Transverse colon (tissue), 4 donors: ENCODE data around the gene TRIM65. TPM values are rescaled to one million over a fixed set of nuclear protein-coding genes. Genes with fewer than 3 reads are reported as not detected.
A peak's percentile ranks its signal among the peaks of the same experiment; 100 is the strongest.

Source experiments
- DNase-seq: peaks from one replicate; pipeline ENCODE4 v3.0.0-alpha.2; 2019
- H3K27ac ChIP-seq, 4 donors: fragments of 200-600 bp; sonication (generic); 2 replicates each; pipeline ENCODE4 v1.5.1; 2016 to 2018; ENCODE audit warnings: inconsistent platforms in 4 of 4
- H3K27me3 ChIP-seq: fragments of 200-600 bp; sonication (generic); 2 replicates; pipeline ENCODE4 v1.5.1; 2017; ENCODE audit warnings: inconsistent platforms
- H3K36me3 ChIP-seq, 4 donors: fragments of 200-600 bp; sonication (generic); 2 replicates each; pipeline ENCODE4 v1.5.1; 2017 to 2019; ENCODE audit warnings: inconsistent platforms in 4 of 4
- H3K4me1 ChIP-seq, 4 donors: fragments of 200-600 bp; sonication (generic); 2 replicates each; pipeline ENCODE4 v1.5.1; 2017 to 2020; ENCODE audit warnings: inconsistent platforms in 4 of 4
- H3K4me3 ChIP-seq, 4 donors: fragments of 200-600 bp; sonication (generic); 1 replicate in 1 of 4; 2 replicates in 3 of 4; pipeline versions ENCODE4 v1.5.1 to v1.6.1; 2017 to 2019; ENCODE audit warnings: inconsistent platforms in 4 of 4
- H3K9me3 ChIP-seq, 2 donors: fragments of 200-600 bp; sonication (generic); 2 replicates each; pipeline ENCODE4 v1.5.1; 2017 to 2019; ENCODE audit warnings: inconsistent platforms in 2 of 2
- EP300 ChIP-seq: sonication (generic); formaldehyde crosslinking; IDR thresholded peaks from one replicate; pipeline ENCODE4 v1.6.1; 2017; ENCODE audit warnings: antibody characterized with exemption, low read depth
- POLR2A ChIP-seq: fragments of 450-650 bp; IDR thresholded peaks from one replicate; pipeline ENCODE4 v1.6.1; 2016; ENCODE audit warnings: antibody characterized with exemption, mild to moderate bottlenecking, moderate library complexity
- POLR2AphosphoS5 ChIP-seq, 3 donors: sonication (generic); formaldehyde crosslinking; IDR thresholded peaks; one replicate each; pipeline ENCODE4 v1.6.1; 2016; ENCODE audit warnings: antibody characterized with exemption in 3 of 3
- WGBS, 2 donors: methylation state at CpG; one replicate each; pipeline ENCODE4 v1.1.5; 2018; ENCODE audit warnings: low coverage in 1 of 2; 5-methylcytosine and 5-hydroxymethylcytosine counted together
- in situ Hi-C, 4 donors: fragments of 200-750 bp; cut with MboI; loops; one replicate each; pipeline versions ENCODE4 v1.15.0 to v1.15.1; 2017; ENCODE audit warnings: low sequenced_read_pairs in 3 of 4, low pct_ligation_motif_present in 1 of 4, low pct_unique_long_range_greater_than_20kb in 1 of 4
- intact Hi-C: fragments of 100-400 bp; cut with DNase I; formaldehyde crosslinking; loops from one replicate; pipeline ENCODE4 v1.15.1; 2023; ENCODE audit warnings: low total_unique reads
- total RNA-seq, 4 donors: library from RNA; depleted of rRNA; stranded (reverse); fragments of >200 nt; gene quantifications; one replicate each; pipeline ENCODE4 v1.1.0, GENCODE V29; 2016
- TF ChIP-seq, protein P1 (sequence below), 5 experiments: fragments of 200-600 bp in 3 of 5; fragments of 450-650 bp in 2 of 5; sonication (generic) in 3 of 5; IDR thresholded peaks; 1 replicate in 2 of 5; 2 replicates in 3 of 5; pipeline ENCODE4 v1.5.1; 2016 to 2017; ENCODE audit warnings: antibody characterized with exemption in 5 of 5, inconsistent platforms in 3 of 5, mild to moderate bottlenecking in 2 of 5, moderate library complexity in 1 of 5

Gene TRIM65
- total RNA-seq, 4 donors from 2014 or later = 16.8 to 21.7 (median 20.5) TPM

DNA sequence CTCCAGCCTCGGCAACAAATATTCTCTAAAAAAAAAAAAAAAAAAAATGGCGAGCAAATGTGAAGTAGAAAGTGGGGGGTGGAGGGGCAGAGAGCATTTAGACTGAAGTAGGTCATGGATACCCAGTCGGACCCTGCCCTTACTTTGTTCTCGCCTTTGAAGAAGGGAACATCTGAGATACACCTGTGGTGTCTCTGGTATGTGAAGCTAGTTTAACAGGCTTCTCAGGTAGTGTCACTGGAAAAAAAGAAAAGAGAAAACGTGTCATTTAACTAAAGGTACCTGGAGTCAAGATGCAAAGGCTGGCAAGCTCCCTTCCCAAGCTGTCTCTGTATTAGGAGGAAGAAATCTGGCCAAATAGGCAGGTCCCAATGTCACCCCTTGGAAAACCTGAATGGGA, 36.1 kb upstream of the TRIM65 start:
- Histone ChIP-seq H3K27me3 (no peaks in the 10 kb centered on the region), H3K9me3 (no peaks in the 10 kb centered on the region), H3K4me3 (no peak overlapping the region), H3K27ac (no peak overlapping the region), H3K36me3 (no peaks in the 10 kb centered on the region), H3K4me1 (no peaks in the 10 kb centered on the region)
- TF ChIP-seq POLR2A = no peak
- no peak for TF ChIP-seq EP300
- TF ChIP-seq, protein P1, sequence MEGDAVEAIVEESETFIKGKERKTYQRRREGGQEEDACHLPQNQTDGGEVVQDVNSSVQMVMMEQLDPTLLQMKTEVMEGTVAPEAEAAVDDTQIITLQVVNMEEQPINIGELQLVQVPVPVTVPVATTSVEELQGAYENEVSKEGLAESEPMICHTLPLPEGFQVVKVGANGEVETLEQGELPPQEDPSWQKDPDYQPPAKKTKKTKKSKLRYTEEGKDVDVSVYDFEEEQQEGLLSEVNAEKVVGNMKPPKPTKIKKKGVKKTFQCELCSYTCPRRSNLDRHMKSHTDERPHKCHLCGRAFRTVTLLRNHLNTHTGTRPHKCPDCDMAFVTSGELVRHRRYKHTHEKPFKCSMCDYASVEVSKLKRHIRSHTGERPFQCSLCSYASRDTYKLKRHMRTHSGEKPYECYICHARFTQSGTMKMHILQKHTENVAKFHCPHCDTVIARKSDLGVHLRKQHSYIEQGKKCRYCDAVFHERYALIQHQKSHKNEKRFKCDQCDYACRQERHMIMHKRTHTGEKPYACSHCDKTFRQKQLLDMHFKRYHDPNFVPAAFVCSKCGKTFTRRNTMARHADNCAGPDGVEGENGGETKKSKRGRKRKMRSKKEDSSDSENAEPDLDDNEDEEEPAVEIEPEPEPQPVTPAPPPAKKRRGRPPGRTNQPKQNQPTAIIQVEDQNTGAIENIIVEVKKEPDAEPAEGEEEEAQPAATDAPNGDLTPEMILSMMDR (IDR thresholded peaks at IDR 0.05) = no peak
- TF ChIP-seq POLR2AphosphoS5 (IDR thresholded peaks at IDR 0.05) = no peak
- no peak for DNase-seq
- in situ Hi-C loops (no loop called here), intact Hi-C loops (no loop called here)
- WGBS, 2 donors = 83 to 89% methylated on average over 4 to 5 of the region's 5 CpGs

DNA sequence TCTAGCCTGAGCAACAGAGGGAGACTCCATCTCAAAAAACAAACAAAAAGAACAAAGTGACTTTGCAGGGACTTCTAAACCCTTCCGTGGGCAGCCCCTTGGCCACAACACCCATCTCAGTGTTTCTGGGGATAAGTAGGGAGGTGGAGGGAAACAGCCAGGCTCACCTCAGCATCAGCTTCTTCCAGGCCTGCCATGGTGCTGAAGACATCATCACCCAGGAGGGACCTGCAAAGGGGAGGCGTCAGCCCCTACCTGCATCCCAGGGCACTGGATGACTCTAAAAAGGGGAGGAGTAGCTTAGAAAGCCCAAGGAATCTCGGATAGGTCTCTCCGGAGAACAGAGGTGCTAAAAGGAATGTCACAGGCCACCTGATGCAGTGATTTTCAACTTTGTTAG, 34.3 kb upstream of the TRIM65 start:
- DNase-seq = no peak
- Histone ChIP-seq H3K4me3 (no peak overlapping the region), H3K4me1 (no peaks in the 10 kb centered on the region), H3K27ac (no peak overlapping the region), H3K9me3 (no peaks in the 10 kb centered on the region), H3K27me3 (no peaks in the 10 kb centered on the region), H3K36me3 (no peaks in the 10 kb centered on the region)
- in situ Hi-C loops (no loop called here), intact Hi-C loops (no loop called here)
- 91% methylated on average over 4 of the region's 4 CpGs; no CpG with 5 or more reads in 1 of the 2 donors for WGBS, 2 donors
- TF ChIP-seq, protein P1 (IDR thresholded peaks at IDR 0.05) = no peak
- no peak for TF ChIP-seq EP300
- TF ChIP-seq POLR2A = no peak
- no peak for TF ChIP-seq POLR2AphosphoS5 (IDR thresholded peaks at IDR 0.05)

DNA sequence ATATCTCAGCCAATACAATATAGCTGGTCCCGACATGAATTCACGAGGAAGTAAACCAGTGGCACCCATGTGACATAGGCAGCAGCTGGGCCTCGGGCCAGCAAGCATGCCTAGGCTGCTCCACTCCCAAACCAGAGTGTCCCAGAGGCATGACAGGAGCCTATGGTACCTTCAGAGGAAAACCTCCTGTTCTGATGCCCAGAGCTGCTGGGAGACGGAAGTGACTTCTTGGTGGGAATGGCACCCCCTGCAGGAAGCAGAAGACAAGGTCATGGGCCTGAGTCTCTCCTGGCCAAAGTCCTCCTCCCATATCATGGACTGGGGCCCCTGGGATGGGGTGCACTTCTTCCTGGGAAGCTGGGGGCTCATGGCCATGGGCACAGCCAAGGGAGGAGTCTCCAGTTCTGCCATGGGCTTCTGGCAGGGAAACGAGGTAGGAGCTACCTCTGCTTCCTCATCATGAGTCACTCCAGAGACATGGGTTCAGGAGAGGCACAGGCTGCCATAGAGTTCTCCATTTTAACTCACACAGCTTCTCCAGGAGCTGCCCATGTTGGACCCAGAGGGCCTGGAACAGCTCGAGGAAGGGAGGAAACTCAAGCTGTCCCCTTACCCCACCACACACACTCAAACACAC, 30.7 kb upstream of the TRIM65 start:
- no peaks in the 10 kb centered on the region for H3K36me3 ChIP-seq
- 49 to 64% methylated on average over 3 to 6 of the region's 6 CpGs for WGBS, 2 donors
- in situ Hi-C loops = no loop called here
- intact Hi-C loops = no loop called here
- DNase-seq = peak; percentile 27
- no peak overlapping the region for H3K27ac ChIP-seq
- no peaks in the 10 kb centered on the region for H3K9me3 ChIP-seq
- TF ChIP-seq, protein P1 (IDR thresholded peaks at IDR 0.05) = peak in 4 of 5 experiments; percentile 11 to 37 (median 33)
- TF ChIP-seq POLR2A = no peak
- H3K27me3 ChIP-seq = no peaks in the 10 kb centered on the region
- no peak overlapping the region for H3K4me3 ChIP-seq
- peaks cover 0 to 5% (median 1%) of the 10 kb centered on the region in 4 donors for H3K4me1 ChIP-seq

DNA sequence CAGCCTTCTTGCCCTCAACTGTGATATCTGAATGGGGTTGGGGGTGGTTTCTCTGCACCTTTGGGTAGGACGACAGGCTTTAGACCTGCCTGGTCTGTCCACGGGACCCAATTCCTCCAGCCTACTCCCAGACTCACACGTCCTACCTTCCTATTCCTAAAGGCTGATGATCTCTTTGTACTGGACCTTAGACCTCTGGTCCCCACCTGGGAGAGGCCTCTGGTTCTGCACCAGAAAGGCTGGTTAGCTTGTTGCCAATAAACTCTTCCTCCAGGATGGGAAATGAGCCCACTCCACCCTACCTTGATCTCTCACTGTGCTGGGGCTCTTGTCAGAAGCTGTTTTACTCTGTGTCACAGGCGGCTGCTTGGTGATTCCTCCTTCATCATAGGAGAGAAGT, 29.7 kb upstream of the TRIM65 start:
- Histone ChIP-seq H3K27ac (no peak overlapping the region), H3K4me3 (no peak overlapping the region), H3K36me3 (no peaks in the 10 kb centered on the region), H3K9me3 (no peaks in the 10 kb centered on the region), H3K27me3 (no peaks in the 10 kb centered on the region), H3K4me1 (peaks cover 0 to 5% (median 1%) of the 10 kb centered on the region in 4 donors)
- TF ChIP-seq POLR2AphosphoS5 (IDR thresholded peaks at IDR 0.05) (no peak), POLR2A (no peak), EP300 (no peak)
- TF ChIP-seq, protein P1 (IDR thresholded peaks at IDR 0.05) = no peak
- DNase-seq = no peak
- intact Hi-C loops (no loop called here), in situ Hi-C loops (no loop called here)
- WGBS, 2 donors = 99% methylated on average over 4 of the region's 4 CpGs; no CpG with 5 or more reads in 1 of the 2 donors
